Endothelial cell of umbilical vein (primary cell): Measurements from ENCODE around the gene CNTNAP2. TPM values are rescaled to one million over a fixed set of nuclear protein-coding genes. Genes with fewer than 3 reads are reported as not detected.

Experiments
- BruUV-seq: library from RNA; stranded (reverse); fragments of 400-500 nt; replicated peaks from 2 replicates; lab custom pipeline; 2021; lab: Mats Ljungman, UMichigan
- CTCF ChIA-PET: fragments of 300-600, 350-600 bp; sonication (Branson Sonifier 250); formaldehyde crosslinking; loops from one replicate; lab custom pipeline; 2021; ENCODE audit warnings: antibody characterized with exemption, inconsistent platforms; lab: Charles Lee
- POLR2A ChIA-PET: fragments of 300-600, 350-600 bp; sonication (Branson Sonifier 250); formaldehyde crosslinking; loops from one replicate; lab custom pipeline; 2021; ENCODE audit warnings: antibody characterized with exemption, inconsistent platforms; lab: Charles Lee
- DNase-seq: peaks from one replicate; pipeline ENCODE4 v3.0.0-alpha.2; 2011; ENCODE audit warnings: low read depth, low spot score
- FAIRE-seq: peaks from 2 replicates; lab custom pipeline; 2011; peaks lifted over from hg19 to GRCh38; lab: Jason Lieb, UNC
- H2AFZ ChIP-seq: 2 replicates; pipeline ENCODE4 v1.6.0; 2012; ENCODE audit warnings: low read depth, low read length, control low read depth, inconsistent platforms
- H3K27ac ChIP-seq: 2 replicates; pipeline ENCODE4 v1.5.1; 2011; ENCODE audit warnings: low read depth, mild to moderate bottlenecking, control low read depth, low read length, moderate library complexity; ENCODE audit not compliant: insufficient read depth
- H3K27me3 ChIP-seq, 2 experiments: 2 replicates each; pipeline versions ENCODE4 v1.6.0 to v1.6.1; 2011; ENCODE audit warnings: low read length in 2 of 2, mixed read lengths in 1 of 2; ENCODE audit not compliant: control insufficient read depth in 2 of 2, insufficient read depth in 2 of 2
- H3K36me3 ChIP-seq, 2 experiments: 2 replicates in 1 of 2; 3 replicates in 1 of 2; pipeline ENCODE4 v1.5.1; 2011; ENCODE audit warnings: low read length in 2 of 2, mild to moderate bottlenecking in 1 of 2, moderate library complexity in 1 of 2; ENCODE audit not compliant: control insufficient read depth in 2 of 2, insufficient read depth in 2 of 2; ENCODE audit errors: extremely low read depth in 1 of 2
- H3K4me1 ChIP-seq: 3 replicates; pipeline ENCODE4 v1.5.1; 2011; ENCODE audit warnings: mild to moderate bottlenecking, low read length; ENCODE audit not compliant: control insufficient read depth, insufficient read depth; ENCODE audit errors: extremely low read depth
- H3K4me2 ChIP-seq: 2 replicates; pipeline ENCODE4 v1.6.1; 2011; ENCODE audit warnings: low read length, control low read depth, mixed read lengths; ENCODE audit not compliant: insufficient read depth
- H3K4me3 ChIP-seq, 3 experiments: fragments of 200-600 bp in 1 of 3; sonication (generic), shearing (Covaris generic) in 1 of 3; replicated peaks in 1 of 3; 2 replicates each; pipeline ENCODE4 v1.5.1; 2011 to 2016; ENCODE audit warnings: control low read depth in 3 of 3, low read length in 3 of 3, mild to moderate bottlenecking in 2 of 3, inconsistent platforms in 1 of 3, low read depth in 1 of 3, moderate library complexity in 1 of 3; ENCODE audit not compliant: insufficient read depth in 1 of 3
- H3K79me2 ChIP-seq: 2 replicates; pipeline ENCODE4 v1.6.0; 2012; ENCODE audit warnings: low read length, inconsistent platforms; ENCODE audit not compliant: control insufficient read depth, insufficient read depth
- H3K9ac ChIP-seq: replicated peaks from 2 replicates; pipeline ENCODE3; 2011; ENCODE audit warnings: low read length, control low read depth; ENCODE audit not compliant: insufficient read depth; ENCODE audit errors: extremely low read depth
- H3K9me1 ChIP-seq: replicated peaks from 3 replicates; pipeline ENCODE4 v1.6.0; 2011; ENCODE audit warnings: mild to moderate bottlenecking, low read length; ENCODE audit not compliant: control insufficient read depth, insufficient read depth; ENCODE audit errors: extremely low read depth
- H3K9me3 ChIP-seq: replicated peaks from 2 replicates; pipeline ENCODE4 v1.5.1; 2012; ENCODE audit warnings: low read length, inconsistent platforms; ENCODE audit not compliant: control insufficient read depth, insufficient read depth
- H4K20me1 ChIP-seq: replicated peaks from 2 replicates; pipeline ENCODE3; 2011; ENCODE audit warnings: mild to moderate bottlenecking, low read length; ENCODE audit not compliant: control insufficient read depth, insufficient read depth; ENCODE audit errors: extremely low read depth
- EZH2 ChIP-seq: IDR thresholded peaks from 2 replicates; pipeline ENCODE4 v1.6.1; 2012; ENCODE audit warnings: borderline replicate concordance, low read depth, mild to moderate bottlenecking, moderate library complexity, low read length, inconsistent platforms; ENCODE audit not compliant: severe bottlenecking
- FOS ChIP-seq: IDR thresholded peaks from 2 replicates; pipeline ENCODE4 v1.6.1; 2011; ENCODE audit warnings: mild to moderate bottlenecking, low read length, moderate library complexity, borderline replicate concordance; ENCODE audit not compliant: insufficient read depth
- GATA2 ChIP-seq: IDR thresholded peaks from 2 replicates; pipeline ENCODE4 v1.7.0; 2011; ENCODE audit warnings: low read depth, mild to moderate bottlenecking, moderate library complexity, mixed read lengths, low read length; ENCODE audit not compliant: insufficient read length, insufficient read depth
- JUN ChIP-seq: IDR thresholded peaks from 2 replicates; pipeline ENCODE4 v1.6.1; 2011; ENCODE audit warnings: borderline replicate concordance, low read depth; ENCODE audit not compliant: insufficient read length, insufficient read depth
- MYC ChIP-seq: IDR thresholded peaks from one replicate; pipeline ENCODE4 v1.6.1; 2011; ENCODE audit warnings: mild to moderate bottlenecking, low read depth, low read length
- POLR2A ChIP-seq: IDR thresholded peaks from 2 replicates; pipeline ENCODE4 v1.6.1; 2012; ENCODE audit warnings: low read depth, mild to moderate bottlenecking, control low read depth, low read length
- POLR2AphosphoS5 ChIP-seq: IDR thresholded peaks from 2 replicates; pipeline ENCODE4 v1.6.1; 2012; ENCODE audit warnings: low read depth, mild to moderate bottlenecking, control low read depth, low read length, moderate library complexity; ENCODE audit not compliant: insufficient read depth
- dilution Hi-C: fragments of 300-500 bp; cut with MboI; formaldehyde crosslinking; loops from one replicate; pipeline ENCODE4 v1.15.0; 2019; ENCODE audit warnings: low sequenced_read_pairs; ENCODE audit not compliant: extremely low pct_ligation_motif_present
- intact Hi-C: fragments of 100-400 bp; cut with micrococcal nuclease; formaldehyde crosslinking; loops from one replicate; pipeline ENCODE4 v1.10.0; 2022
- polyA plus RNA-seq, 4 experiments: library from polyadenylated mRNA; depleted of rRNA in 3 of 4; stranded (reverse) in 3 of 4; unstranded in 1 of 4; fragments of >200 nt; gene quantifications; 2 replicates each; pipeline versions ENCODE4 v1.2.1 to v1.2.3, GENCODE V29; 2011 to 2012; ENCODE audit warnings: missing spikeins in 1 of 4
- total RNA-seq: library from RNA; stranded (reverse); gene quantifications from 2 replicates; pipeline ENCODE4 v1.2.3, GENCODE V29; 2021
- TF ChIP-seq, protein P1 (sequence below), 2 donors: IDR thresholded peaks; 1 replicate in 1 of 2; 2 replicates in 1 of 2; pipeline ENCODE4 v1.5.1; 2011; ENCODE audit warnings: low read length in 2 of 2, mild to moderate bottlenecking in 2 of 2, moderate library complexity in 2 of 2, control low read depth in 1 of 2, inconsistent platforms in 1 of 2, low read depth in 1 of 2; ENCODE audit not compliant: insufficient read depth in 1 of 2; ENCODE audit errors: extremely low read depth in 1 of 2
- TF ChIP-seq, protein P2 (sequence below): IDR thresholded peaks from 2 replicates; pipeline ENCODE4 v1.6.1; 2011; ENCODE audit not compliant: insufficient read depth, insufficient read length

Gene CNTNAP2
- total and polyA plus RNA-seq, 2 donors (not counting 3 experiments of a cell fraction or from before 2014, with no cell fraction given), result not detected

DNA sequence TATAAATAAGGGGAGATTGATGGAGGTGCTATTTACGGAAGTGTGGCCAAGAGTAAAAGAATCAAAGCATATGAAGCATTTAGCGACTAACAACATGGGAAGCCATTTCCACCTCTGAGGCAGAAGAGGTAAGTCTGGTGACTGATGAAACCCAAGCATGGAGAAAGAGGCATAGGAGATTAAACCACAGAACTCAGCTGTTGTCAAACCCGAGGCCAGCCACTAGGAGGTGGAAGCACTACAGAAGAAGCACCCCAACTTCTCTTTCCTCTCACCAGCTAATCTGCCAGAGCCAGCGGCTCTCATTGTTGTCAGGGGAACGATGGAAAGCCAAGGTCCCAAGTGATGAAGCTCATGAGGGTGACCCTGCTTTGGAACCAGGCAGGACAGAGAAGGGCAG lies 19.6 kb upstream of the CNTNAP2 start:
- dilution Hi-C loops (no loop called here), intact Hi-C loops (no loop called here)
- ChIA-PET POLR2A (no interaction called here), CTCF (no interaction called here)
- H3K9ac ChIP-seq, result no peak overlapping the region
- H3K4me1 ChIP-seq, result no peaks in the 10 kb centered on the region
- no peak overlapping the region for H2AFZ ChIP-seq
- H3K9me3 ChIP-seq, result peaks cover 3% of the 10 kb centered on the region
- FAIRE-seq (no peak), DNase-seq (no peak)
- no peak overlapping the region for H3K27ac ChIP-seq
- TF ChIP-seq MYC (no peak), GATA2 (no peak), FOS (no peak), POLR2AphosphoS5 (no peak), POLR2A (no peak), JUN (no peak), EZH2 (no peak)
- TF ChIP-seq, protein P1, sequence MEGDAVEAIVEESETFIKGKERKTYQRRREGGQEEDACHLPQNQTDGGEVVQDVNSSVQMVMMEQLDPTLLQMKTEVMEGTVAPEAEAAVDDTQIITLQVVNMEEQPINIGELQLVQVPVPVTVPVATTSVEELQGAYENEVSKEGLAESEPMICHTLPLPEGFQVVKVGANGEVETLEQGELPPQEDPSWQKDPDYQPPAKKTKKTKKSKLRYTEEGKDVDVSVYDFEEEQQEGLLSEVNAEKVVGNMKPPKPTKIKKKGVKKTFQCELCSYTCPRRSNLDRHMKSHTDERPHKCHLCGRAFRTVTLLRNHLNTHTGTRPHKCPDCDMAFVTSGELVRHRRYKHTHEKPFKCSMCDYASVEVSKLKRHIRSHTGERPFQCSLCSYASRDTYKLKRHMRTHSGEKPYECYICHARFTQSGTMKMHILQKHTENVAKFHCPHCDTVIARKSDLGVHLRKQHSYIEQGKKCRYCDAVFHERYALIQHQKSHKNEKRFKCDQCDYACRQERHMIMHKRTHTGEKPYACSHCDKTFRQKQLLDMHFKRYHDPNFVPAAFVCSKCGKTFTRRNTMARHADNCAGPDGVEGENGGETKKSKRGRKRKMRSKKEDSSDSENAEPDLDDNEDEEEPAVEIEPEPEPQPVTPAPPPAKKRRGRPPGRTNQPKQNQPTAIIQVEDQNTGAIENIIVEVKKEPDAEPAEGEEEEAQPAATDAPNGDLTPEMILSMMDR (IDR thresholded peaks at IDR 0.05; ENCODE audit: extremely low read depth in 1 of 2, insufficient read depth in 1 of 2, low read depth in 1 of 2, low read length in 2 of 2), result no peak
- TF ChIP-seq, protein P2, sequence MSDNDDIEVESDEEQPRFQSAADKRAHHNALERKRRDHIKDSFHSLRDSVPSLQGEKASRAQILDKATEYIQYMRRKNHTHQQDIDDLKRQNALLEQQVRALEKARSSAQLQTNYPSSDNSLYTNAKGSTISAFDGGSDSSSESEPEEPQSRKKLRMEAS, result no peak
- H3K9me1 ChIP-seq, result no peaks in the 10 kb centered on the region
- H3K36me3 ChIP-seq, result no peaks in the 10 kb centered on the region
- no peaks in the 10 kb centered on the region for H4K20me1 ChIP-seq
- no peaks in the 10 kb centered on the region for H3K27me3 ChIP-seq
- H3K4me3 ChIP-seq, result no peak overlapping the region
- no peaks in the 10 kb centered on the region for H3K79me2 ChIP-seq
- BruUV-seq, result no TSS peak
- H3K4me2 ChIP-seq, result no peak overlapping the region
